IPS-18a (cell line): ENCODE measurements around the gene OCA2.

Experiments
- H3K27ac ChIP-seq: one replicate; pipeline ENCODE4 v1.5.1; 2013; ENCODE audit warnings: low read length
- H3K27me3 ChIP-seq: one replicate; pipeline ENCODE4 v1.6.1; 2013; ENCODE audit warnings: mild to moderate bottlenecking, low read length; ENCODE audit not compliant: control insufficient read depth, insufficient read depth
- H3K36me3 ChIP-seq: one replicate; pipeline ENCODE4 v1.6.1; 2013; ENCODE audit warnings: low read depth, low read length; ENCODE audit not compliant: control insufficient read depth
- H3K4me1 ChIP-seq: one replicate; pipeline ENCODE4 v1.6.1; 2013; ENCODE audit warnings: low read depth, low read length; ENCODE audit not compliant: control insufficient read depth
- H3K4me3 ChIP-seq: one replicate; pipeline ENCODE4 v1.5.1; 2013; ENCODE audit warnings: low read length
- H3K9ac ChIP-seq: one replicate; pipeline ENCODE4 v1.6.1; 2013; ENCODE audit warnings: mild to moderate bottlenecking, low read length, moderate library complexity
- H3K9me3 ChIP-seq: one replicate; pipeline ENCODE4 v1.6.1; 2013; ENCODE audit warnings: low read depth, low read length; ENCODE audit not compliant: control insufficient read depth

The OCA2 gene

GRCh38 chr15:28002867-28003266, 96.2 kb downstream of the OCA2 start:
- Histone ChIP-seq H3K9ac (no peak overlapping the region), H3K4me1 (no peaks in the 10 kb centered on the region), H3K27ac (no peak overlapping the region), H3K4me3 (no peak overlapping the region), H3K36me3 (no peaks in the 10 kb centered on the region), H3K27me3 (no peaks in the 10 kb centered on the region), H3K9me3 (no peaks in the 10 kb centered on the region)

GRCh38 chr15:28002136-28002861, 96.8 kb downstream of the OCA2 start:
- H3K27me3 ChIP-seq = no peaks in the 10 kb centered on the region
- H3K4me3 ChIP-seq = no peak overlapping the region
- no peak overlapping the region for H3K27ac ChIP-seq
- no peaks in the 10 kb centered on the region for H3K36me3 ChIP-seq
- H3K9me3 ChIP-seq = no peaks in the 10 kb centered on the region
- no peaks in the 10 kb centered on the region for H3K4me1 ChIP-seq
- no peak overlapping the region for H3K9ac ChIP-seq

- H3K4me3 ChIP-seq = no peak overlapping the region
- H3K27me3 ChIP-seq = no peaks in the 10 kb centered on the region
- no peak overlapping the region for H3K27ac ChIP-seq
- H3K36me3 ChIP-seq = no peaks in the 10 kb centered on the region
- no peak overlapping the region for H3K9ac ChIP-seq
- no peaks in the 10 kb centered on the region for H3K9me3 ChIP-seq
- no peaks in the 10 kb centered on the region for H3K4me1 ChIP-seq
Observed at GRCh38 chr15:28001641-28002040, 97.5 kb downstream of the OCA2 start.

- H3K4me1 ChIP-seq = no peaks in the 10 kb centered on the region
- no peak overlapping the region for H3K9ac ChIP-seq
- H3K27me3 ChIP-seq = no peaks in the 10 kb centered on the region
- no peaks in the 10 kb centered on the region for H3K36me3 ChIP-seq
- no peak overlapping the region for H3K27ac ChIP-seq
- H3K4me3 ChIP-seq = no peak overlapping the region
- H3K9me3 ChIP-seq = no peaks in the 10 kb centered on the region
Observed at GRCh38 chr15:27993996-27994780, 104.9 kb downstream of the OCA2 start.

- no peaks in the 10 kb centered on the region for H3K36me3 ChIP-seq
- H3K4me1 ChIP-seq = no peaks in the 10 kb centered on the region
- no peaks in the 10 kb centered on the region for H3K9me3 ChIP-seq
- H3K9ac ChIP-seq = no peak overlapping the region
- H3K27me3 ChIP-seq = no peaks in the 10 kb centered on the region
- no peak overlapping the region for H3K4me3 ChIP-seq
- no peak overlapping the region for H3K27ac ChIP-seq
Observed at GRCh38 chr15:27993544-27993943, 105.6 kb downstream of the OCA2 start.

GRCh38 chr15:27990521-27991515, 108.3 kb downstream of the OCA2 start:
- Histone ChIP-seq H3K4me3 (no peak overlapping the region), H3K9me3 (no peaks in the 10 kb centered on the region), H3K9ac (no peak overlapping the region), H3K27me3 (no peaks in the 10 kb centered on the region), H3K36me3 (no peaks in the 10 kb centered on the region), H3K4me1 (no peaks in the 10 kb centered on the region), H3K27ac (no peak overlapping the region)

GRCh38 chr15:27989838-27990237, 109.3 kb downstream of the OCA2 start:
- H3K36me3 ChIP-seq = no peaks in the 10 kb centered on the region
- no peaks in the 10 kb centered on the region for H3K27me3 ChIP-seq
- H3K4me3 ChIP-seq = no peak overlapping the region
- H3K9ac ChIP-seq = no peak overlapping the region
- no peaks in the 10 kb centered on the region for H3K4me1 ChIP-seq
- no peak overlapping the region for H3K27ac ChIP-seq
- H3K9me3 ChIP-seq = no peaks in the 10 kb centered on the region

- Histone ChIP-seq H3K27ac (no peak overlapping the region), H3K36me3 (no peaks in the 10 kb centered on the region), H3K9ac (no peak overlapping the region), H3K4me3 (no peak overlapping the region), H3K9me3 (no peaks in the 10 kb centered on the region), H3K27me3 (no peaks in the 10 kb centered on the region), H3K4me1 (no peaks in the 10 kb centered on the region)
Observed at GRCh38 chr15:27989427-27989826, 109.7 kb downstream of the OCA2 start.

GRCh38 chr15:27985099-27985498, 114.0 kb downstream of the OCA2 start:
- H3K27ac ChIP-seq = no peak overlapping the region
- no peaks in the 10 kb centered on the region for H3K27me3 ChIP-seq
- no peaks in the 10 kb centered on the region for H3K36me3 ChIP-seq
- H3K4me1 ChIP-seq = no peaks in the 10 kb centered on the region
- H3K9me3 ChIP-seq = no peaks in the 10 kb centered on the region
- H3K9ac ChIP-seq = no peak overlapping the region
- H3K4me3 ChIP-seq = no peak overlapping the region

GRCh38 chr15:27983496-27983895, 115.6 kb downstream of the OCA2 start:
- H3K9ac ChIP-seq = no peak overlapping the region

GRCh38 chr15:27977696-27978095, 121.4 kb downstream of the OCA2 start:
- Histone ChIP-seq H3K4me3 (no peak overlapping the region), H3K9me3 (no peaks in the 10 kb centered on the region), H3K27ac (no peak overlapping the region), H3K27me3 (no peaks in the 10 kb centered on the region), H3K9ac (no peak overlapping the region), H3K4me1 (no peaks in the 10 kb centered on the region), H3K36me3 (no peaks in the 10 kb centered on the region)

More at GRCh38 chr15:27983496-27983895, 115.6 kb downstream of the OCA2 start:
- H3K27me3 ChIP-seq = no peaks in the 10 kb centered on the region
- H3K4me1 ChIP-seq = no peaks in the 10 kb centered on the region
- H3K36me3 ChIP-seq = no peaks in the 10 kb centered on the region
- no peak overlapping the region for H3K4me3 ChIP-seq
- H3K9me3 ChIP-seq = no peaks in the 10 kb centered on the region
- no peak overlapping the region for H3K27ac ChIP-seq
